Femur (tissue), 1 donor: ENCODE measurements around the gene ST6GALNAC3.
"Not testable (repeated sequence)": the region's sequence is repeated elsewhere in the genome, so short reads cannot be mapped to it uniquely, and the experiment has no call there.

Source experiments
- DNase-seq: peaks from one replicate; pipeline ENCODE4 v3.0.0-alpha.2; 2017

ST6GALNAC3 gene

GRCh38 chr1:76109901-76110560, 35.5 kb downstream of the ST6GALNAC3 start:
- DNase-seq = no peak

GRCh38 chr1:76110666-76111065, 36.1 kb downstream of the ST6GALNAC3 start:
- DNase-seq = no peak

GRCh38 chr1:76112321-76112720, 37.8 kb downstream of the ST6GALNAC3 start:
- DNase-seq = not testable (repeated sequence)

- DNase-seq = no peak
Measured at GRCh38 chr1:76113446-76113845, 38.9 kb downstream of the ST6GALNAC3 start.

- DNase-seq = no peak
Measured at GRCh38 chr1:76115171-76115570, 40.6 kb downstream of the ST6GALNAC3 start.

GRCh38 chr1:76121850-76122249, 47.3 kb downstream of the ST6GALNAC3 start:
- DNase-seq = no peak

GRCh38 chr1:76122271-76122670, 47.7 kb downstream of the ST6GALNAC3 start:
- DNase-seq = no peak

- DNase-seq = not testable (repeated sequence)
Measured at GRCh38 chr1:76123411-76124064, 49.0 kb downstream of the ST6GALNAC3 start.

GRCh38 chr1:76124196-76124595, 49.6 kb downstream of the ST6GALNAC3 start:
- DNase-seq = no peak

GRCh38 chr1:76125473-76126219, 51.1 kb downstream of the ST6GALNAC3 start:
- no peak for DNase-seq

GRCh38 chr1:76128096-76128495, 53.5 kb downstream of the ST6GALNAC3 start:
- DNase-seq = no peak

- DNase-seq = no peak
Measured at GRCh38 chr1:76129731-76130130, 55.2 kb downstream of the ST6GALNAC3 start.

GRCh38 chr1:76130992-76131391, 56.4 kb downstream of the ST6GALNAC3 start:
- no peak for DNase-seq

GRCh38 chr1:76133977-76134376, 59.4 kb downstream of the ST6GALNAC3 start:
- no peak for DNase-seq

GRCh38 chr1:76135835-76136234, 61.3 kb downstream of the ST6GALNAC3 start:
- no peak for DNase-seq

GRCh38 chr1:76136894-76137293, 62.3 kb downstream of the ST6GALNAC3 start:
- no peak for DNase-seq

- DNase-seq = no peak
Measured at GRCh38 chr1:76137746-76138145, 63.2 kb downstream of the ST6GALNAC3 start.

- DNase-seq = no peak
Measured at GRCh38 chr1:76138217-76138616, 63.7 kb downstream of the ST6GALNAC3 start.

- DNase-seq = no peak
Measured at GRCh38 chr1:76140227-76140626, 65.7 kb downstream of the ST6GALNAC3 start.

- no peak for DNase-seq
Measured at GRCh38 chr1:76141929-76142328, 67.4 kb downstream of the ST6GALNAC3 start.

- no peak for DNase-seq
Measured at GRCh38 chr1:76142771-76143540, 68.4 kb downstream of the ST6GALNAC3 start.

- DNase-seq = no peak
Measured at GRCh38 chr1:76144247-76144646, 69.7 kb downstream of the ST6GALNAC3 start.

- DNase-seq = no peak
Measured at GRCh38 chr1:76145332-76145731, 70.8 kb downstream of the ST6GALNAC3 start.
